HS-27A (cell line): ENCODE results near the gene ADGRF5.

Experiments used
- DNase-seq: peaks from one replicate; pipeline ENCODE4 v3.0.0-alpha.2; 2012; ENCODE audit warnings: low read depth, missing footprints

The ADGRF5 gene

DNA sequence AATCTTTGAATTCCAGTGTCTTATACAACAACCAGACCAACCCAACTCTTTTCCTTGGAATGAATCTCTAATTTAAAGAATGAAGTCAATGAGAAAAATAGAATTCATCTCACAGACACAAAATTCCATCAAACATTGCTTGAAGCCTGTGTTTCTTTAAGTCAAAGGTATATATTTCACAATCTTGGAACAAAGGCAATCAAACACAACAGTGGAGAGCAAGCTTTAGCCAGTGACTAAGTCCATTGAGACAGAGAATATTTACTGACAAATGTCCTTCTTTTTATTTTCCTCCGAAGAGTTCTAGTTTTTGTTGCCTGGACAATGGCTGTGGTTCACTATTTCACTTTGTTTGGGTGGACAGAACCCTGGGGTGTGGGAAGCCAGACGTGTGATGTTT lies 92.8 kb downstream of the ADGRF5 start:
- DNase-seq, result no peak

DNA sequence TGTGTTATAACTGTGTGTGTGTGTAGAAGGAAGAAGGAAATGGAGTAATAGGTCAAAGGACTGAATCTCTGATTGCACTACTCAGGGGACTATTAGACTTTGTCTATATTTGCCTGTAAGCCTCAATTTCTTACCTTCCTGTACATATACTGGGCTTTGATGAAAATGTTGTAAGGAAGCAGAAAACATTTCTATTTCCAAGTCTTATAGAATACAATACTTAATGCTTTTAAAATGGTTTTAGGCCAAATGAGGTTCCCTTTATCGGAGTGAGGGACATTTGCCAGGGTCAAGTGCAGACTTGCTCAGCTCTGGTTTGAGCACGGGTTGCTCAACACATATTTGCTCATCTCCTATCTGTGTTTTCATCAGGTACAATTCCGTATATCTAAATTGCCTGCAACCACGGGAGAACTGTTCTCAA lies 100.3 kb downstream of the ADGRF5 start:
- DNase-seq, result no peak

DNA sequence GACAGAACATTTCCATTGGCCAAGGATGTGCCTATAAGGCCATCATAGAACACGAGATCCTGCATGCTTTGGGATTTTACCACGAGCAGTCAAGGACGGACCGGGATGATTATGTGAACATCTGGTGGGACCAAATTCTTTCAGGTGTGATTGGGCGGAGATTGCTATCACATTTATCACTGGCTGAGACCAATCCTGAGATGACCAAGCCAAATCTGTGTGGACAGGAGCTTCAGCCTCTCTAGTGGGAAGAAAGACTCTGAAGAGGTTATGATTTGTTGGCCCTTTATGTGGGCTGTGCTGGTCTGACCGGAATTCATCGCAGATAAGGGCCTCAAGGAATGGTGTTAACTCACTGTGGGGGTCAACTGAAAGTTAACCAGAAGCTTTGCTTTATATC lies 102.2 kb downstream of the ADGRF5 start:
- DNase-seq, result no peak

DNA sequence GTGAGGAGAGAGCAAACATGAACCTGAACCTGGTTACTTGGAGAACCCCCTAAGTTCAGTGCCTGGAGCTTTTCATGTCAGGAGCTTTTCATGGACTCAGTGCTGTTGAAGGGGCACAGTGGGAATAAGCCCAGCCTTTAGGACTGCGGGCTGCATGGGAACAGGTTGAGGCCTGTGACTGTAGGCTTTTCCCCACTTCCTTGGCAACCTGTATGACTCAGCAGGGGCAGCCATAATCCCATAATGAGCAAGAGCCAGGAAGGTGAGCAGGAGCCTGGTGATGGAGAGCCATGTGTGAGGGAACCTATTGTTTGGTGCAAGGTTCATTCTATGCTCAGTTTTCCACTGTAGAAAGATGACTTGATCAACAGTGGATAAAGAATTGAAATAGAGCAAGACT lies 105.1 kb downstream of the ADGRF5 start:
- DNase-seq, result no peak

DNA sequence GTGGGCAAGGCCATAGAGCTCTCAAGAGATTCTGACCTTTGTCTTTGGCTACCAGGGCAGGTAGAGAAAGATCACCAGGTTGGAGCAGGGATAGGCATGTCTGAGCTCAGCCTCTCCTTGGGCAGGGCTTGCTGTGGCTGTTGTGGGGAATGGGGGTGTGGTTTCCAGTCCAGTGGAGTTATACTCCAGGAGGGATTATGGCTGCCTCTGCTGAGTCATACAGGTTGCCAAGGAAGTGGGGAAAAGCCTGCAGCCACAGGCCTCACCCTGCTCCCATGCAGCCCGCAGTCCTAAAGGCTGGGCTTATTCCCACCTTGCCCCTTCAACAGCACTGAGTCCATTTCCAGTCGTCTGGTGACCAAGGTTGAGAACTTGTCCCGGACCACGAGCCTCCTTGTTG lies 106.6 kb downstream of the ADGRF5 start:
- DNase-seq, result no peak

DNA sequence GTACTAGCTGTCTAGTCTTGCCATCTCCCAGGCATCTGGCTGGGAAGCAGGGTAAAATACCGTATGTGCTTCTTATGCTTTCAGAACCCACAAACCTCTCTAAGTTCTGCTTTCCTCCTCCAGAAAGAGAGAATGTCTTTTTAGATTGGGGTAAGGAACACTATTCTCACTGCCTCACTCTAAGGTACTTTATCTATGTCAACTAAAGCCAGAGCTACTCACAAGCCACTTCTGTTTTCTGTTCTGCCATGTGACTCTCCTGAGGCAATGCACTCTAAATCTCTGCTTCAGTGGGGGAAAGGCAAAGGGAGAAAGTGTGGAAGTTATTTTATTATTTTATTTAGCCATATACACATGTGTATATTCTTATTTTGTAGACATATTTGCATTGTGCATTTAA lies 112.9 kb downstream of the ADGRF5 start:
- no peak for DNase-seq
